Measurements from ENCODE around the gene GPRC5D.

GPRC5D gene

GRCh38 chr12:12903642-12904609, 48.0 kb downstream of the GPRC5D start:
- DNase-seq, result no peak

GRCh38 chr12:12902036-12902435, 49.9 kb downstream of the GPRC5D start:
- no peak for DNase-seq

GRCh38 chr12:12901158-12901791, 50.7 kb downstream of the GPRC5D start:
- DNase-seq, result no peak

DNA sequence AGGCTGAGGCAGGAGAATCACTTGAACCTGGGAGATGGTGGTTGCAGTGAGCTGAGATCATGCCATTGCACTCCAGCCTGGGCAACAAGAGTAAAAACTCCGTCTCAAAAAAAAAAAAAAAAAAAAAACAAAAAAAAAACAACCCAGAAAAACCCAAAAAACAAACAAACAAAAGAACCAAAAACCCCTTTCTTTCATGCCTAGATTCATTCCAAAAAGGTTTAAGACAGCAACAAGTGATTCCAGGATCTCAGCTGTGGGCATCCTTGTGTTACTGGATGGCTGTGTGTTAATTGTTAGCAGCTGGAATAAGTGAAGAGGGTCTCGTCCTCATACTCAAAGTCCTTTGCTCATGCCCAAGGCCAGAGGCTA, 51.2 kb downstream of the GPRC5D start:
- no peak for DNase-seq

GRCh38 chr12:12899530-12900380, 52.2 kb downstream of the GPRC5D start:
- DNase-seq, result no peak

DNA sequence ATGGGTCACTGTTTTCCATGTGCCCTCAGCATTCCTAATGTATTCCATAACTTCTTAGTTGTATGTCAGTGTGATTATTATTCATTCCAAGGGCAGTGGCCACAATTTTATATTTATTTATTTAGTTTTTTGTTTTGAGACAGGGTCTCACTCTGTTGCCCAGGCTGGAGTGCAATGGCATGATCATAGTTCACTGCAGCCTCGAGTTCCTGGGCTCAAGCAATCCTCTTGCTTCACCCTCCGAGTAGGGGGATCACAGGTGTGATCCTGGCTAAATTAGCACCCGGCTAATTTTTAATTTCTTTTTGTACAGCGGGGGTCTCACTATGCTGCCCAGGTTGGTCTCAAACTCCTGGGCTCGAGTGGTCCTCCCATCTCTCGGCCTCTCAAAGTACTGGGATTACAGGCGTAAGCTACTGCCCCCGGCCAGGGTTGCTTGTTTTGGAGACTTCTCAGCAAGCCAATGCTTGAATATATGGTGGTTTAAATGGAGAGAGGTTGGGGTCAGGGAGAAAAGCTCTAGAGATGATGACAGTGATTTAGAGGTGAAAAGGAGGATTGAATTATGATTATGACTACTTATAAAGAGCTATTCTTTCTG, 53.0 kb downstream of the GPRC5D start:
- DNase-seq, result no peak

GRCh38 chr12:12898136-12898717, 53.7 kb downstream of the GPRC5D start:
- no peak for DNase-seq

- no peak for DNase-seq
Measured at GRCh38 chr12:12897302-12897701, 54.7 kb downstream of the GPRC5D start.

- no peak for DNase-seq
Measured at GRCh38 chr12:12896260-12896659, 55.7 kb downstream of the GPRC5D start.

DNA sequence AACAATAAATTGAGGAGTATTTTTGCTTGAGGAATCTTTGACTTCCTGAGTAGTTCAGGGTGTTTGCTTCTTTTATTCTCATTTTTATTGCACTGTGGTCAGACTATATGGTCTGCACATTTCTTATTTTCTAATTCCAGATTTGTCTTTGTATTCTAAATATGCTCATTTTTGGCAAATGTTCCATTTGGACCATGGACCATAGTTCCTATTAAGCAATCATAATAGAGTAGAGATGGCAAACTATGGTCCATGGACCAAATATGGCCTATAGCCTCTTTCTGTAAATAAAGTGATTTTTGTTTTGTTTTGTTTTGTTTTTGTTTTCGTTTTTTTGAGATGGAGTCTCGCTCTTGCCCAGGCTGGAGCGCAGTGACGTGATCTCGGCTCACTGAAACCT, 58.5 kb downstream of the GPRC5D start:
- no peak for DNase-seq

GRCh38 chr12:12892681-12893141, 59.3 kb downstream of the GPRC5D start:
- no peak for DNase-seq

DNA sequence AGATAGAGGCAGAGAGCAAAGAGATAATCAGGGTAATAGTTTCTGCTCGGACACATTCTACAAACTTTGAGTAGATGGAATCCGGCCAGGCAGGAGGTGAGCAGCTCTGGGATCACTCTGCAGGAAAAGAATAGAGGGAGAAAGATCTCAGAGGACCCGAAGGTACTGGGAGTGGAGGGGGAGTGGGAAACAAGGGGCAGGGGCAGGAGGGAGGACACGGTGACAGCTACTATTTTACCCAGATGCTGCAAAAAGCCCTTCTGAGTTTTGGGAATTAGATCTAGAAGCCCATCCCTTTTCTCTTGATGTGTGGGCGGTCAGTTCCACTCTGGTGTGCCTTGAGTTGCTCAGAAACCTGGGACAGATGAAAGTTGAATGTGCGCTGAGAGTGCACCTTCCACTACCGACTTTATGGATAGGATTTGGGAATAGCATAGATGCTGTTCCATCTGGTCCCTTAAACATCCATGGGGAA, 60.1 kb downstream of the GPRC5D start:
- DNase-seq, result no peak

DNA sequence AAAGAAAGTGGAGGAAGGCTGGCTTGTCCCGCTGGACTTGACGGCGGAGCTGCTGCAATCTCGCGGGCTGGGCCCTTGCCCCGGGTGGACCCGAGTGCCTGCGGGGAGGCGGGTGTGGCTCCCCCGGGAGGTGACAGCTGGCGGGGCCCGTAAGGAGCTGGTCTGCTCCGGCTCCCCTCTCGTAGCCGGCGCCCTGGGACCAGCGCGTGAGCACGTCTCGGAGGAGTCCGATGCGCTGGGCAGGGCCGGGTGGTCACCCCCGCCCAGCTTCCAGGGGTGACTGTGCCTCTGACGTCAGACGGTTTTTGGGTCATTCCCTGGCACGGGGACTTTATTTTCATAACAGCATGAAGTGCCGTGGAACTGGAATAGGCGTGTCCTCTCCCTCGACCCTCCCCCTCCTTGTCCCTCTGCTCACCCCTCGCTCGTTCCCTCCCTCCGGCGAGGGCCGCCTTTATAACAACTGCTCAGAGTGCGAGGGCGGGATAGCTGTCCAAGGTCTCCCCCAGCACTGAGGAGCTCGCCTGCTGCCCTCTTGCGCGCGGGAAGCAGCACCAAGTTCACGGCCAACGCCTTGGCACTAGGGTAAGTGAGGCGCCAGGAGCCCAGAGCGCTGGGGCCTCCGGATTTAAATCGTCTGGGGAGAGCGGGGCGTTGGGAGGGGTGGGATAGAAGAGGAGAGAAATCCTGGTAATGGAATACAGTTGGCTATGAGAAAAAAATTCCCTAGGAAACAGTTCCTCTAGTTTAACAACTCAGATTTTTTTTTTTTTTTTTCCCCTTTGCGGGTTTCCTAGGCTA, 60.7 kb downstream of the GPRC5D start, which contains the start of gene GPRC5A:
Gene GPRC5A (plus strand): TSS at position 483 of the 801 bp plus-strand sequence. CDS start 16,688 bp downstream, outside the sequence.
- DNase-seq, result no peak
